Hematopoietic multipotent progenitor cell treated with erythropoietin and hydrocortisone succinate and interleukin-3 and kit ligand, for 4 days (in vitro differentiated cells): ENCODE measurements around the gene MTR.
"Not testable (repeated sequence)": the region's sequence is repeated elsewhere in the genome, so short reads cannot be mapped to it uniquely, and the experiment has no call there.

ENCODE experiments used
- DNase-seq: peaks from one replicate; pipeline ENCODE4 v3.0.0-alpha.2; 2015

MTR gene

GRCh38 chr1:236865818-236866155, 70.7 kb downstream of the MTR start:
- no peak for DNase-seq

- DNase-seq, result peak; percentile 80
Observed at GRCh38 chr1:236868625-236869467, 73.8 kb downstream of the MTR start.

DNA sequence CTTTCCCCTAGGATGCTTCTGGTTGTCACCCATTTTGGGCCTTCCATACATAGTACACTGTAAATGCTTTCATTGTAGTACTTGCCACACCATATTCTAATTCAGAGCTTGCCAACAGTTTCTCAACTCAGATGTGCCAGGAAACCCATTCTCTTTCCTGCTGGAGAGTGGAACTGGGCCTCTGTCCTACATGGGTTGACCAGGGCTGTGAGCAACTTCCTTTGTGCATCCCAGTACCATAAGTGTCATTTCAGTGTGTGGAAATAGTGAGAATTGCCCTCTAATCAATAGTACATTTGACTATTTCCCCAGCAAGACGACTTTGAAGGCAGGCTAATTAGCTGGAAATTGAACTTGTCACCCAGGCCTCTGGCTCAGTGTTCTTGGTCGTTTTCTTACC, 74.8 kb downstream of the MTR start:
- peak; percentile 22 for DNase-seq

DNA sequence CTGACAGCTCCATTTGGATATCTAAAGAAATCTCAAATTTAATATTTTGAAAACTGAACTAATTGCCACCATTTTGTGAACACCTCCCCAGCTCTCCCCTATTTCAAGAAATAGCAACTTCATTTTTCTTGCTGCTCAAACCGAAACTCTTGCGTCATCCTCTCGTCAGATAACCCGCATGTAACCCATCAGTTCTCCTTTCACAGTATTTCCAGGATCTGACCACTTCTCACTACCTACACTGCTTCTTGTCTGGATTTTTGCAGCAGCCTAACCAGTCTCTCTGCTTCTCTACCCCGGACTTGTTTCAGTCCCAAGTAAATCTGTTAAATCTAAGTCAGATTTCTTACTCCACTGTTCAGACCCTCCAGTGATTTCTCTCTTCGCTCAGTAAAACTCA, 75.6 kb downstream of the MTR start:
- peak; percentile 72 for DNase-seq

DNA sequence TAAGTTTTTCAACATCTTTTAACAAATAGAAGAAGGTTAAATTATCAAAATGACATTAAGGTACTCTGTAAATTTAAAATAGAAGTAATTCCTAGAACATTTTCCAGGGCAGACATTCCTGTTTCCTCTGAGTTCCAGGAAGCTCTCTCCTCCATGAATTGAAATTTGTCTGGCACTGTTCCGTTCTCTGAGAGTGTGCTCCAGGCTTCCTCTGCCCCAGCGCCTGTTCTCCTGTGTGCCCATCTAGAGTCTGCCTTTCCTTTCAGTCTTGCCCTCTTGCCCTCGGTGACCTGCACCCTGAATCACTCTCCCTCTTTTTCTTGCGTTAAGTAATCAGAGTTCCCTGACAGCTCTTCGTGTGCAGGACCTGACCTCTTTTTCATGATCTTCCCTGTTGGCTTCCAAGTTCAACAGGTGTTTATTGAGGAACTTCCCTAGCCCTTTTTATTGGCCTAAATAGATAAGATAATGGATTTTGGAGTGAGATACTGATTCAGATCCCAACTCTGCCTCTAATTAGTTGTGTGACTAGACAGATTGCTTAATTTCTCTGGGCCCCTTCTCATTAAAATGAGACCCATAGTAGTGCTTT, 77.1 kb downstream of the MTR start:
- no peak for DNase-seq

- DNase-seq, result no peak
Observed at GRCh38 chr1:236875975-236876374, 80.9 kb downstream of the MTR start.

DNA sequence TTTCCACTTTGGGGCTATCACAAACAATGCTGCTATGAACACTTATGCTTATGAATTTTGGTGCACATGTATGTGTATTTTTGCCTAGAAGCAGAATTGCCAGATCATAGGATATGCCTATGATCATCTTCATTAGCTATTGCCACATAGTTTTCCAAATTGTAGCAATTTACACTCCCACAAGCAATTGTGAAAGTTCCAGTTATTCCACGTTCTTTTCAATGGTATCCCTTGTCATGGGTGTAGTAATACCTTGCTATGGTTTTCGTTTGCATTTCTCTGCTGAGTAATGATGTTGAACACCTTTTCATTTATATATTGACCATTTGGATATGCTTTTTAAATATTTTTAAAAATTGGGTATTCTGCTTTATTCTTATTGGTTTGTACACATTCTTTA, 82.6 kb downstream of the MTR start:
- DNase-seq, result no peak

DNA sequence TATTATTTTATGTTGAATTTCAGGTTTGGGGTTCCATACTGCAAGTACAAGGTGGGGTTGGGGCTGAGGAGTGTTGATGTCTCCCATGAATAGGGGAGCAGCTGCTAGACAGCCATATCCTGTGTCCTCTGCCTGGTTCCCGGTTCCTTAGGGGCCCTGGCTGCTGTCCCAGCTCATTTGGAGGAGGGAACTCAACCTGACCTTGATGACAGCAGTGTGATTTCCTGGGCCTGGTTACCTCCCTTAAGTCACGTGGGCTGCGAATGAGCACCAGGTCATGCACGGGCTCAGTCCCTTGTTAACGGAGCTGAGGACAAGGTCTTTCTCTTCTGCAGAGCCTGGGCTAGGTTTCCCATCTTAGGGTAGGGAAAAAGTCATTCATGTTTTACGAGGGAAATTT, 85.1 kb downstream of the MTR start:
- no peak for DNase-seq

GRCh38 chr1:236882678-236883077, 87.6 kb downstream of the MTR start:
- peak; percentile 10 for DNase-seq

DNA sequence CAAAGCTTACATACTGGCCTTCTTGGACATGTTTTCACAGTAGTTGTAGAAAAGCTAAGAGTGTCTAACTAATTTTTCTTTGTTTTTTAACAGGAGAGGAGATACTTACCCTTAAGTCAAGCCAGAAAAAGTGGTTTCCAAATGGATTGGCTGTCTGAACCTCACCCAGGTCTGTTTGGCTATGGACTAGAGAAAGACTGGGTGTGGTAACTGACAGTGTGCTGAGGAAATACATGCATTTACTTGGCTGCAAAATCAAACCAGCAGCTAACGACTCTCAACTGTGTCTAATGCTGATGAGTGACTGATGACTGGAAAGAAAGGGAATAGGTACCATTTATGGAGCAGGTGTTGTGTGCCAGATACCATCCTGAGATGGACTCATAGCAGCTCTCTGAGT, 91.1 kb downstream of the MTR start:
- DNase-seq, result no peak

DNA sequence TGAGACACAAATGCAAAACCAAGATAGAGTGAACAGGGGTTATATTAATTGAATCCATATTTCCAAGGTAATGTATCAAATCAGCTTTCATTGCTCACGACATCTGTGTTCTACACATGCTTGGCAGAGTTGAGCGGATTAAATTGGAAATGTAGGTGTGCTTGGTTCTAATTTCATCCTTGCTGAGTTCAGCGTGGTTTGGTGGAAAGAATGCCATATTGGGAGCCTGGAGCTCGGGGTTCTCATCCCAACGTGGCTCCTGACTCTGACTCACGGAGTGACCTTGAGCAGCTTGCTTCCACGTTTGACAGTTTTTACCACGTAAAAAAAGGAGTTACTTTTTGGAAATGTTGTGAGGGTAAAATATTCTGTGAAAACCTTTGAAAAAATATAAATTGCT, 92.0 kb downstream of the MTR start:
- DNase-seq, result no peak

DNA sequence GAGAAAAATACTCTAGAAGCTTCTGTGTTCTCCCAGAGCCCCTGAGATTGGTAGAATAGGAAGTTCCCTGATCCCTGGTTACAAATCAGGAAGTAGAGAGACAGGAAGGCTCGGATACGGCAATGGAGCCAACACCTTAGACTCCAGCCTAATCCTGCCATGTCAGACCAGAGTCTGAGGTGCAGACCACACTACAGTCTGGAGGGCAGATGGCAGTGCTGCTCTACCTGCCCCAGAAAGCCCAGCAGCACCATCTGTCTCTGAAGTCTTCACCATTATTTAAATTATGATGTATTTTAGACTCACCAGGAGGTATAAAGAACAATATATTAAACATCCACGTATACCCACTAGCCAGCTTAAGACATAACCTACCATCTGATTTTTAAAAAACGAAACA, 93.0 kb downstream of the MTR start:
- DNase-seq, result no peak

DNA sequence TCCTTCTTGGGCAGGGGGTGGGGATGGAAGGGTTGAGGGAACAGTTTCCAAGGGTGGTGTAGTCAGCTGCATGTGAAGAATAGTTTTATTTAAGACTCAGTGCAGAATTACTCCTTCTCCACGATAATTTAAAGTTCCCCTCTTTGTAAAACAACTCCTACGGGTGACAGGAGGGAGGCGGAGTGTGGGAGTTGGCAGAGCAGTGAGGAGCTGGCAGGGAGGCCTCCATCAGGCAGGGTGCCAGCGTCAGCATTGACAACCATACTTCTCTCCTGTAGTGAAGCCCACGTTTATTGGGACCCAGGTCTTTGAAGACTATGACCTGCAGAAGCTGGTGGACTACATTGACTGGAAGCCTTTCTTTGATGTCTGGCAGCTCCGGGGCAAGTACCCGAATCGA, 93.8 kb downstream of the MTR start:
- DNase-seq, result no peak

DNA sequence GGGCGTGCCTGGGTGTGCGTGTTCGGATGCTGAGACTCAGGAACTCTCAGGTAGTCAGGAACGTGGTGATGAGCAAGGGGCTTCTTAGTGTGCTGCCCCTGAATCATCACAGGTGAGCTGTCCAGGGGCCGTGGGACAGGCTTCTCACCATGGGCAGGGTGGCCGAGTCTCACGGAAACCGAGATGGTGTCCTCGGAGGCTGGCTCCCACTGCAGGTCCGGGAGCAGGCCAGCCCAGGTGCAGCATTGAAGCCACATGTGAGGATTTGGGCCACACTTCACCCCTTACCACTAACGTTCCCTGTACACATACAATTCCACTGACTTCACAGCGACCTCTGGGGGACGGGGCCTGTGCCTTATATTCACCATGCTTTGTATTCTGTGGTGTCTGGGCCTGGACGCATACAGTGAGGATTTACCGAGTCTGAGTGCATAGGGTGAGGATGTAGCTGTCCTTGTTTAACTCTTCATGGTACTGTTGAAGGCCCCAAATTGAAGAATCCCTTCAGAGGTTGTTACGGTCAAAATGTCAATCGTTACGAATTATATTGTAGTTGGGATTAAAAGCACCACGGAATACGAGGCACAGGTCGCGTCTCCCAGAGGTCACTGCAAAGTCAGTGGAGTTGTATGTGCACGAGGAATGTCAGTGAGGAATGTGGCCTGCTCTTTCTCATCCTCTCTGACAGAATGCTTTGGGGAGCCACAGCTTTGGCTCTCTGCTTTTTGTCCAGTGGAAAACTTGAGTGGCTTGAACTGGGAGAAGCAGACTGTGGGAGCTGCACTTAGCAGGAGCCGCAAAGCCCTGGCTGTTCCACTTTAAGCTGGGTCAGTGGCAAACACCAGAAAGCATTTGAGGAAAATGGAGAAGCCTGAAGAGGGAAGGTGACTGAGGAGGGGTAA, 95.3 kb downstream of the MTR start:
- DNase-seq, result no peak

DNA sequence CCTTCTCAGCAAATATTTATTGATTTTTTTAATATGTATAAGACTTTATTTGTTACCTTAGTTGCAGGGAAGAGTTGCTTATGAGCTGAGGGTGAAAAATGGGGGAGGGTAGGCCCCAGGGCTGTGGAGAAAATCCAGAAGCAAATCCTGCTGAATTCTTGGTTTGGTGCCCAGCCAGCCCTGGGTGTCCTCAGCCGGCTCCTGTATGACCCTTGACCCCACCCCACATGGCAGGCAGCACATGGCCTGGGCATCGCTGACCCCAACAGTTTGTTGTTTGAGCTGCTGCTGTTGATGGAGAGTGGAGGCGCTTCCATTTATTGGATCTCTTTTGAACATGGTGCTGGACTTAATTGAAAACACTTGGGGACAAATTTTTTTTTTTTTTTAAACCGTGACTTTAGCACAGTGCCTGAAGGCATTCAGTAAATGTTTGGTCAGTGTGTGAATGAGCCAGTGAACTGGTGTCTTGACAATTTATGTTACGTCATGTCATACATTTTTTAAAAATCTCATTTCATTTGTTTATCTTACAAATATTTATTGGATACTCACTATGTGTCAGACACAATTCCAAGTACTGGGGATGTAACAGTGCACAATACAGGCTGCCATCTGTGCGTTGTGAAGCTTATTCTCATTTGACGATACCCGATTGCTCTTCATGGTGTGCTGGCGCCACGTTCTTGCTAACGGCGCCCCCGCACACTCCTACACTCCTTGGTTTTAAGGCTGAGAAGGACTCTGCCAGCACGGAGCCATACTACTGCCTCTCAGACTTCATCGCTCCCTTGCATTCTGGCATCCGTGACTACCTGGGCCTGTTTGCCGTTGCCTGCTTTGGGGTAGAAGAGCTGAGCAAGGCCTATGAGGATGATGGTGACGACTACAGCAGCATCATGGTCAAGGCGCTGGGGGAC, 98.8 kb downstream of the MTR start:
- DNase-seq, result no peak

DNA sequence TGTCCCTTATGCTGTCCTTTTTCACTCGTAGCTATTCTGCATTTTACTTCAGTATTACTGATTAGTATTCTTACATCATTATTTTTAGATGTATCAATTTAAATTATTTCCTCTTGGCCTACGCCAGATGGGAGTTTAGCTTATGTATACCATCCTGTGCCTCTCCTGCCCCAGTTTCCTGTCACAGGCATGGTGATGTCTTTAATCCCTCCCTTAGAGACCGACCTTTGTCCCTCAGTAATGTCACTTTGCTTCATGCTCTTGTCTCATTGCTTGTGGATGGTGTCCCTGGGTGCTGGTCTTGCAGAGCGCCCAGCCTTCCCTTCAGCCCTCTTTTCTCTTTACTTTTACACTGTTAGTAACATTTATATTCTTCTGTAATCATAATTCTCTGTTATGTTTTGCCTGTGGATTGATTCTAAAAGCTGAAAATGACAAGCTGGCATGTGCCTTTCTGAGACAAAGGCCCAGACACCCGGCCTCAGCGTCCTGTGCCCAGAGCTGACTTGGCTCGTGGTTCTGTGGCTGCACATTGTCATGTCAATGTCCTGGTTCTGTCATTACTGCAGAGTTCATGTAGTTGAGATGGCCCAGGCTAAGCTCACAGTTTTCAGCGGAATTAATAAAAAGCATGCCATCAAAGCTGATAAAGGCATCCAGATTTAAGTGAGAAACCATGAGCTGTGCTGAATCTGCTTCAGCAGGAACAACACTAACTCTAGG, 100.7 kb downstream of the MTR start:
- no peak for DNase-seq

DNA sequence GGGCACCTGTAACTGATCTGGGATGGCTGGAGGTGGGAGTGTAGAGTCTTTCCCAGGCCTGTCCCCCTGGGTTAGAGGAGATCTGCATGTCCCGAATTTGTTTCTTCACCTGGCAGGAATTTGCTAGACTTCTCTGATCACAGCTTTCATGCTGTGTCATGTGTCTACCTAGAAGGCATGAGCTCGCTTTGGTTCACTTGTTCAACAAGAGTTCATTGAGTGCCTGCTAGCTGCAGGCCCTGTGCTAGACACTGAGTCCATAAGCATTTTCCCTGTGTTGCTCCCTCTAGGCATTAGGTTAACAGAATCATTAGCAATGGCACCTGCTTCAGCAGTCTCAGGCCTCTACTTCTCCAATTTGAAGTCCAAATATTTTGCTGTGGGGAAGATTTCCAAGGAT, 101.6 kb downstream of the MTR start:
- DNase-seq, result no peak

GRCh38 chr1:236904892-236905741, 110.0 kb downstream of the MTR start:
- peak; percentile 54 for DNase-seq

DNA sequence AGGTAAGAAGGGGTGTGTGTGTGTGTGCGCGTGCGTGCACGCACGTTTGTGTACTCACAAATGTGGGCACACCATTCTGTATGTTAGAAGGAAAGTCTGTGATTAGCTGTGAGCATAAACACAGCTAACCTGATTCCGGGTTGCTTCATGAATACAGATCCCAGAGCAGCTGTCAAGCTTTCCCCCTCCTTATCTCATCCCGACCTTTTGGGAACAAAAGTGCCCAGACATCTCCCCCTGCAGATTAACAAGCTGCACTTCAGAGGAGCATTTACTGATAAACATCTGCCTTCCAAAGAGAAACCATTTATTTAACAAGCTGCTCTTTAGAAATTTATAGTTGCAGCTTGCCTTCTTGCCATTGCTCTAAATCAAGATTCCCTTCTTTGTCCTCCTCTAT, 112.1 kb downstream of the MTR start:
- peak; percentile 30 for DNase-seq

- DNase-seq, result no peak
Observed at GRCh38 chr1:236908669-236909068, 113.6 kb downstream of the MTR start.

- DNase-seq, result not testable (repeated sequence)
Observed at GRCh38 chr1:236911047-236911446, 116.0 kb downstream of the MTR start.
